CD4-positive, alpha-beta T cell treated with Interleukin-10 for 1 hour (primary cell): ENCODE results near the gene PGRMC1.
"Not testable (repeated sequence)": the region's sequence is repeated elsewhere in the genome, so short reads cannot be mapped to it uniquely, and the experiment has no call there.

Experiments
- DNase-seq: peaks from one replicate; pipeline ENCODE4 v3.0.0-alpha.2; 2020

PGRMC1 gene

GRCh38 chrX:119235872-119236622 lies at the start of gene PGRMC1:
Gene PGRMC1 (plus strand): TSS chrX:119236285. CDS start chrX:119236364, 79 bp downstream.
- DNase-seq: peak; percentile 85

DNA sequence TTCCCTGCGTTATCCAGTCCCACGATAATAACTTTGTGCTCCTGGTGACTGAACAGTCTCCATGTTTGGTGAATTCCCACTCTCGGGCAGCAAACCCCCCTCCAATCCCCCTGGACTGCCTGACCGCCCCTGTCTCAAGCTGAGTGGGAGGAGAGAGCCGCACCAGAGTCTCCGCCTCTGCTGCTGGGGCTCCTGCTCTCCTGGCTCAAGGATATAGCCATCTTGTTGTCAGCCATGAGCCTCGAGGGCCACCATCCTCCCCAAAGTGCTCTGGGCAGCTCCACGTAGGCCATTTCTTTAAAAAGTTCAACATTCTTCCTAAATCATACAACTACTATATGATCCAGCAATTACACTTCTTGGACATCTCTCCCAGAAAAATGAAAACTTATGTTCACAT lies 49.3 kb upstream of the PGRMC1 start:
- no peak for DNase-seq

DNA sequence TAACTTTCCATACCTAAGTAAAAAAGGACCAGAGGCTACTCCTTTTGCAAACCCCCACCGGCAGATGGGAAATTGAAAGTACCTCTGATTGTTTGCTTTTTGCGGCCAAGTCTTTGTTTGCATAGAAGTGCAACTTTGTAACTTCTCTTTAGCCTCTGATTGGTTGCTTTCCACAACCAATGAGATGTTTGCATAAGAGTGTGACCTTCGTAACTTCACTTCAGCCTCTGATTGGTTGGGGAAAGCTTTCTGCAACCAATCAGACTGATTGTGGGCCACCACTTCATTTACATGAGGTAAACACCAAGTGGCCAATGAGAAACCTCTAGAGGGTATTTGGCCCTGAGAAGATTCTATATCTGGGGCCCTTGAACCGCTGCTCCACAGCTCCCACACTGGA lies 48.8 kb upstream of the PGRMC1 start:
- DNase-seq: no peak

- DNase-seq: no peak
Measured at GRCh38 chrX:119189115-119189514, 47.0 kb upstream of the PGRMC1 start.

DNA sequence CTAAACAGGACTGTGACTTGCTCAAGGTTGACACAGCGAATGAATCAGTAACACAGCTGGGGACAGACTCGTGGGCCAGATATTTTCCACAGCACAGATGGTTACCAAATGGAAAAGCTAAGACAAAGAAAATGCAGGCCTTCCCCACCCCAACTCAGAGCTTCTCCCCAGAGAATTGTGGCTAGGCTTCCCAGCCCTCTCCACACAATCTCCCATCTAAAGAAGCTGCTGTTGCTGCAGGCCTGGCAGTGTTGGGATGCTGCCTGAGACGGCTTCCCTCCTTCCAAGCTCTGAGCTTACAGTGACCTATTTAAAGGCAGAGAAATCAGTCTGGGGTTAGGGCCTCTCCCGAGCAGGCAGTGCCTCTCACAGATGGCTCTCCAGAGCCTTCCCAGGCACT lies 46.5 kb upstream of the PGRMC1 start:
- no peak for DNase-seq

GRCh38 chrX:119190091-119190681 lies 45.9 kb upstream of the PGRMC1 start:
- DNase-seq: no peak

GRCh38 chrX:119190831-119191230 lies 45.3 kb upstream of the PGRMC1 start:
- DNase-seq: no peak

- DNase-seq: no peak
Measured at GRCh38 chrX:119194621-119195020, 41.5 kb upstream of the PGRMC1 start.

- no peak for DNase-seq
Measured at GRCh38 chrX:119201570-119201969, 34.5 kb upstream of the PGRMC1 start.

DNA sequence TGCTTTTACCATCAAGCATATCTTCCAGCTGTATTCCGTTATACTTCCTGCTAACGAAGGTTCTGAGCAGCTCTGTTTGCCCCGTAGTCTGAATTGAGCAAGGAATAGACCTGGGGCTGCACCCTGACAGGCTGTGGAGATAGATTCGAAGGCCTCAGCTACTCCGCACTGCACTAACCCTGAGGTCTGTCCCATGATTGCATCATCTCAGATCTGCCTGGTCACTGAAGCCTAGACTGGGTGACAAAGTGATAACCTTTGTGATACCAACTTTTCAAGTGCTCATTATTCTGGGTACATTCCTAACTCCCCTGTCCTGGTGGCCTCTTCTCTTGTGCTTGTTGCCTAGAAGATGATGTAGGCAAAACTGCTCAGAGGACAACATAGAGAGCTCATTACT lies 29.9 kb upstream of the PGRMC1 start:
- no peak for DNase-seq

GRCh38 chrX:119207483-119207882 lies 28.6 kb upstream of the PGRMC1 start:
- DNase-seq: not testable (repeated sequence)

DNA sequence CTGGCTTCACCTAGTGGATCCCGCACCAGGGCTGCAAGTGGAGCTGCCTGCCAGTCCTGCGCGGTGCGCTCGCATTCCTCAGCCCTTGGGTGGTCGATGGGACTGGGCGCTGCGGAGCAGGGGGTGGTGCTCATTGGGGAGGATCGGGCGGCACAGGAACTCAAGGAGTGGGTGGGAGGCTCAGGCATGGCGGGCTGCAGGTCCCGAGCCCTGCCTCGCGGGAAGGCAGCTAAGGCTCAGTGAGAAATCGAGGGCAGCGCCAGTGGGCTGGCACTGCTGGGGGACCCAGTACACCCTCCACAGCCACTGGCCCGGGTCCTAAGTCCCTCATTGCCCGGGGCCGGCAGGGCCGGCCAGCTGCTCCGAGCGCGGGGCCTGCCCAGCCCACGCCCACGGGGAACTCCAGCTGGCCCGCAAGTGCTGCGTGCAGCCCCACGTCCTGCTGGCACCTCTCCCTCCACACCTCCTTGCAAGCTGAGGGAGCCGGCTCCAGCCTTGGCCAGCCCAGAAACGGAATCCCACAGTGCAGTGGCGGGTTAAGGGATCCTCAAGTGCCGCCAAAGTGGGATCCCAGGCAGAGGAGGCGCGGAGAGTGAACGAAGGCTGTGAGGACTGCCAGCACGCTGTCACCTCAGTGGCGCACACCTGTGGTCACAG lies 27.6 kb upstream of the PGRMC1 start:
- no peak for DNase-seq

GRCh38 chrX:119210931-119211648 lies 25.0 kb upstream of the PGRMC1 start:
- DNase-seq: not testable (repeated sequence)

- no peak for DNase-seq
Measured at GRCh38 chrX:119211649-119212014, 24.5 kb upstream of the PGRMC1 start.

- DNase-seq: no peak
Measured at GRCh38 chrX:119218198-119218597, 17.9 kb upstream of the PGRMC1 start.

DNA sequence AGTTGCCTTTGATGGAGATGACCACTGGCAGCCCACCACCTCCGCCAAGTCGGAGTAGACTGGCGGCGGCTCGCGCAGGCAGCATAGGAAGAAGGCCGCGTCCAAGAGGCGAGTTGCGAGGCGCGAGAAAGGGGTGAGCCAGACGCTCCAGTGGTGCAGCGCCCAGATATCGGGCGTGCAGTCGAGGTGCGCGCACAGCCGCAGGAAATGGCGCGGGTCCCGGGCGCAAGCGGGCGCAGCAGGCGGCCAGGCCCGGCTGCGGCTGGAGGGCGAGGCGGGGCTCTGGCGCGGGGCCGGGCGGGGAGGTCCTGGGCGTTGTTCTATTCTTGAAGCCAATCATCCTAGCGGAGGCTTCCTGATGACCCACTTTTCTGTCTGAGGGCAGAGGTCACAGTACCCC lies 13.2 kb upstream of the PGRMC1 start:
- DNase-seq: no peak

DNA sequence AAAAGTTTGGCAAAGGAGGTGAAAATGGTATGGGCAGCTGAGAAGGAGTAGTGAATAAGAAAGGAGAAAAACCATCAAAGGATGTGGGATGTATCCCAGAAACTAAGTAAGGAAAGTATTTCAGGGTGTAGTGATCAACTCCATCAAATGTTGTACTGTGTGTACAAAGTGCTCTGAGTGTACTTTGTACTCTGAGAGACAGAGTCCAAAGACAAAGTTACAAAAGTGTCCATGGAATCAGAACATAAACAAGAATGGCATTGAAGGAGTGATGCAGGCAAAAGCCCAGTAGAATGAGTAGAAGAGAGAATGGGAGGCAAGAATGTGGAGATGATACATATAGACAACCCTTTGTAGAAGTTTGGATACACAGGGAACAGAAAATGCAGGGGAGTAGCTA lies 12.3 kb upstream of the PGRMC1 start:
- DNase-seq: no peak

GRCh38 chrX:119226446-119226845 lies 9.6 kb upstream of the PGRMC1 start:
- DNase-seq: no peak

DNA sequence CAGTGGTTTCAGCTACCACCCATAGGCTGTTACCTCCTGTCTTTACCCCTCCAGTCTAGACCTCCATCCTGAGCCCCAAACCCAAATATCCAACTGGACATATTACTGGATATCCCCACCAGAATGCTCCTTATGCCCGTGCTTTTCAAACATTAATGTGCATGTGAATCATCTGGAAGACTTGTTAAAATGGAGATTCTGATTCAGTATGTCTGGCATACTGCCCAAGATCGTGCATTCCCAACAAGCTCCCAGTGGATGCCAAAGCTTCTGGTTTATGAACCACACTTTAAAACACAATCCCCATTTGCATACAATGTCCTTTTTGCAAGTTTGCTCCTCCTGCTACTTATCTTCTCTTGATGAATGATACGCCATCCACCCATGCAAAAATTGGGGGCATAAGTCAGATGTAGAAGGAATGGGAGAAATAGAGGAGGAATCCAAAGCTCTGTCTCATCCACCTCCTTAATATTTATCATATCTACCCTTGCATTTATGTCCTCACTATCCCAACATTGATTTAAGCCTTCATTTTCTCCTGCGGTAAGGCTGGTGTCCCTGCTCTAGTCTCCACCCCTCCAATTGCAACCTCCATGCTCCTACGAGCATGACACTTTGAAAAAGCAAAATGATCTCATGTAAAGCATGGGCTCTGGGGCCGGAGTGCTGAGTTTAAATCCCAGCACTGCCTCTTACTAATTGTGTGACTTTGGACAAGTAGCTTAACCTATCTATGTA lies 7.4 kb upstream of the PGRMC1 start:
- no peak for DNase-seq

GRCh38 chrX:119229253-119229615 lies 6.9 kb upstream of the PGRMC1 start:
- DNase-seq: no peak

DNA sequence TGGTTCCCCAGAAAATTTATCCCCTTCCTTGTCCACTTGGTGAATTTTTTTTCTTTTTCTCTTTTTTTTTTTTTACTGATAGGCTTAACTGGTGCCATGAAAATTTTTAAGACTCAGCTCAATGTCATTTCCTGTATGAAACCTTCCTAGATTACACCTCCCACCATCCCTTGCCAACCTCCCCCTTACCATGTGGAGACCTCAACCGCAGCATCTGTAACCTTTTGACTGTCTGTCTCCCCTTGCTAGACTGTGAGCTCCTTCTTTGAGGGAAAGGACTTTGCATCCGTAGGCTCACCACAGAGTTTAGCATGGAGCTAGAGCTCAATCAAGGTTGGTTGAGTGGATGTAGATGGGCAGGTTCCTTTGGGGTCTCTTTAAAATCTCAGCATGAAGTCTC lies 5.2 kb upstream of the PGRMC1 start:
- DNase-seq: no peak

- DNase-seq: no peak
Measured at GRCh38 chrX:119231936-119232445, 4.1 kb upstream of the PGRMC1 start.

- DNase-seq: no peak
Measured at GRCh38 chrX:119235051-119235511, 1.0 kb upstream of the PGRMC1 start.
